ENCODE measurements around the gene SLC25A25.
"Not testable (repeated sequence)": the region's sequence is repeated elsewhere in the genome, so short reads cannot be mapped to it uniquely, and the experiment has no call there.

SLC25A25 gene

DNA sequence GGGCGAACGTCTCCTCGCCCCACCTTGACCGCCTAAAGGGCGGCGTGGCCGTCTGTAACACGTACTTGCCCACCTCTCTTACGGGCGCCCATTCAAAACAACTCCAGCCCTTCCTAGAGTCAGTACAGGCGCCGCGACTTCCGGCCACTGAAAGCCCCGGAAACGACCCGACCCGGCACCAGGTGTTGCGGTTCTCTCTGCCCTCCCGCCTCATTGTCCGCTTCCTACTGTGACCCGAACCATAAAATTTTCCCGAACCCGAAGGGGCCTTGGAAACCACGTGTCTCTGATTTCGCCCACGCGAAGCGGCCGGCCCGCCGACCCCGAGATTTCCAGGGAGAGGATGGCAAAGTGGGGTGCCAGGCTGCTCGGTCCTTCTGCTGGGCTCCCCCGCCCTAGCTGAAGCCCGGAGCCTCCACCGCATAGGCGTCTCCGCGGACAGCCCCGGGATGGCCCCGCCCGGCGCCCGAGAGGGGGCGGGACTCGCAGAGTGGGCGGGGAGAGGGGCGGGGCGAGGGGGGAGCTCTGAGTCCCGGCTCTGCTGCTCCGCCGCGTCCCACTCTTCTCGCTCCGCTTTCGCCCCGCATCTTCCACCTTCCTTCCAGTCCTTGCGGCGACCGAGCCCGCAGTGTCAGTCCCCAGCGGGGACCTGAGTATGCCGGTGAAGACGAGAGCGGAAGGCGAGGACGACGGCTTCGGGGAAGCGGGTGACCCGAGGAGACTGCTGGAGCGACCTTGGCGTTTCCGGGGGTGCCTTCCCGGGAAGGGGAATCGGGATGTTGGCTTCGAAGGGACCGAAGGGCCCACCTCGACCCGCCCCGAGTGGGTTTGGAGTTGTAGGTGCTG, 60.2 kb downstream of the SLC25A25 start:
- DNase-seq, result peak; percentile 91

DNA sequence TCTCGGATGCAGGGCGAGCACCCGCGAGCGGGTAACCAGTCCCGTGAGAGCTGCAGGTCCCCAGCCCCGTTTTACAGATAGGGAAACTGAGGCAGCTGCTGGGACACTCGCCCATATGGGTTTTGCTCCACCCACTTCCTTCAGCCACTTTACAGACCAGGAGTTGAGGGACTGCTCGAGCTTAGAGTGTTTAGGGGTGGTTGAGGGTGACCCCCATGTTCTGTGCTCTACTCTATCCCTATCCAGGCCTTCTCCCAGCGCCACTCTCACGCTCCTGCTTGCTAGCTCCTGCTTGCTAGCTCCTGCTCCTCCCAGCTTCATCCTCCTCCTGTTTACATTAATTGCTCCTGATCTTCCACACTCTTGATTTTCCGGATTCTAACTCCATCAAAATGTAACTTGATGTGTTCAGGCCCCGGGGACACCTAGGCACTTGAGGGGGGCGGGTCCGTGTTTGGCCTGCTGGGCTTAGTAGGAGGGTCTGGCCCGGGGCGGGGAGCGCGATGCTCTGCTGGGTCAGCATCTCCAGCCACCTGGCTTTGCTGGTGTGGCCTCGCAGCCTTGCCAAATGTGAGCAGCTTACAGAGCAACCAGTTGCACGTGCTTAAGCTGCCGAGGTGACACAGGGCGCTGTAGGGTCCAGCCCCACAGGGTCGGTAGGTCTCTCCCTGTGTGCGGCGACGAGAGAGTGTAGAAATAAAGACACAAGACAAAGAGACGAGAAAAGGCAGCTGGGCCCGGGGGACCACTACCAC, 61.0 kb downstream of the SLC25A25 start:
- DNase-seq, result peak; percentile 26

DNA sequence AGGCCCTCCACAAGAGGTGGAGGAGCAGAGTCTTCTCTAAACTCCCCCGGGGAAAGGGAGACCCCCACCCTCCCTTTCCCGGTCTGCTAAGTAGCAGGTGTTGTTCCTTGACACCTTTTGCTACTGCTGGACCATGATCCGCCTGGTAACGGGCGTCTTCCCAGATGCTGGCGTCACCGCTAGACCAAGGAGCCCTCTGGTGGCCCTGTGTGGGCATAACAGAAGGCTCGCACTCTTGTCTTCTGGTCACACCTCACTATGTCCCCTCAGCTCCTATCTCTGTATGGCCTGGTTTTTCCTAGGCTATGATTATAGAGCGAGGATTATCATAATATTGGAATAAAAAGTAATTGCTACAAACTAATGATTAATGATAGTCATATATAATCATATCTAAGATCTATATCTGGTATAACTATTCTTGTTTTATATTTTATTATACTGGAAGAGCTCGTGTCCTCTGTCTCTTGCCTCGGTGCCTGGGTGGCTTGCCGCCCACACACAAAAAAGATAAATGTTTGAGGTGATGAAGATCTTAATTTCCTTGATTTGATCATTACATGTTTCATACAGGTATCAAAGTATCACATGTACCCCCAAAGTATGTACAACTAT, 62.1 kb downstream of the SLC25A25 start:
- peak; percentile 12 for DNase-seq

DNA sequence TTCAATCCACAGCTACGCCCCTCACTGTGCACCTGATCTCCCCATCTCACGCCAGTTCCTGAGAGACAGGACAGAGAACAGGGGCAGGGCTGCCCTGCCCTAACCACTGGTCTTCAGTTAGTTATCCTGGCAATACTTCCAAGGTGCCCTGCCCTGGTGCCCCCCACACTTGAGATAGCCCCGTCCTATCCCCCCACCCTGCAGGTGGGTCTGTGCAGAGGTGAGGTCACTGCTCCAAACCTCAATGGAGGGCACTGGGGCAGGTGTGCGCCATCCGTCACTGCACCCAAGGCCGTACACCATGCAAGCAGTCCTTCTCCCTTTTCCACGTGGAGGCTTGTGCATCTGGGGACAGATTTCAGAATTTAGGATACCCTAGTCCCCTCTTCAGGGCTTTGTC, 62.6 kb downstream of the SLC25A25 start:
- DNase-seq, result peak; percentile 12

DNA sequence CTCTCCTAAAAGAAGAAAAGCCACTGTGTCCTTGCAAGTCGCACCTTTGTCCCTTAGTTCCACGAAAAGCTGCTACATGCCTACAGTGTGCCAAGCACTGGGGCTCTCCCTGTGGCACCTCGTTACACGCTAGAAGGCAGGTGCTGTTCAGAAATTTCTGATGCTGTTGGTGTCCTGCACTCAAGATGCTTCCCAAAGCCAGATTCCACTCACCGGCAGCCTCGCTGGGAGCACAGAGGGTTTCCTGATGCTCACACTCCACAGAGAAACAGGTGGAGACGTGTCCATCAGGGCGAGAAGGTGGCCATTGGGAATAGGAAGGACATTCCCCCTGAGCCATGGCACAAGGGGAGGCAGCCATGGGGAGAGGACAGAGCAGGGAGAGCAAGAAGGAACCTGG, 63.3 kb downstream of the SLC25A25 start:
- not testable (repeated sequence) for DNase-seq

DNA sequence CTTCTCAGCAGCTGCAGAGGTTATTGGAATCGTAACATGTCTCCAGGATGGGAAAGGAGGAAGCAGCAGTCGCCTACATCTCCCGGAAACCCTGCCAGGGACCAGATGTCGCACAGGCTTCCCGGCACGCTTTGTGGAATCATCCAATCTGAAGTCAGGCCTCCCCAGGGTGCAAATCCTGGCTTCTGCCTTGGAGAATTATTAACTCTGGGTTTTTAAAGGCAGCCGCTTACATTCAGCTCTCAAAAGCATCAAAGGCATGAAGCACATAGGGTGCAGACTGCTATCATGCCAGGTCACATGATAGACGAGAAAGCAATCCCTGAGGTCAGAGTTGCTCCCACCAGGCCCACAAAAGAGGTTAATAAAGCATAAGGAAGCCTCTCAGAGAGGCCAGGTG, 64.1 kb downstream of the SLC25A25 start:
- DNase-seq, result peak; percentile 74

DNA sequence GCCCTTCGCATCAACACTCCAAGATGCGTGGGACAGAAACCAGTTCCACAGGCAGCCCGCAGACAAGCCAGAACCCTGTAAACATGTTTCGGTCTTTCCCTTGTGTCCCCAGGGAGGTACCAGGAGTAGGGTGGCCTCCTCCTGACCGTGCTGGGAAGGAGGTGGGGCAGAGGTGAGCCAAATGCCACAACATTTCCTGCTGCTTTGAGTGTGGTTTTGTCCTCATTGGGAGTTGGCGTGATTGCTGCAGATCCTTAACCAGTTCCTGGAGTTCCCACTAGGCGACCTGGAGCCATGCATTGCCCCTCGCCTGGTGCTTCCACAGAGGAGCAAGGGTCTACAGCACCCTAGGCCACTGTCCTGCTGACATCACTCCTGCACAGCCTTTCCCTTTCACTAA, 67.5 kb downstream of the SLC25A25 start:
- DNase-seq, result peak; percentile 14

DNA sequence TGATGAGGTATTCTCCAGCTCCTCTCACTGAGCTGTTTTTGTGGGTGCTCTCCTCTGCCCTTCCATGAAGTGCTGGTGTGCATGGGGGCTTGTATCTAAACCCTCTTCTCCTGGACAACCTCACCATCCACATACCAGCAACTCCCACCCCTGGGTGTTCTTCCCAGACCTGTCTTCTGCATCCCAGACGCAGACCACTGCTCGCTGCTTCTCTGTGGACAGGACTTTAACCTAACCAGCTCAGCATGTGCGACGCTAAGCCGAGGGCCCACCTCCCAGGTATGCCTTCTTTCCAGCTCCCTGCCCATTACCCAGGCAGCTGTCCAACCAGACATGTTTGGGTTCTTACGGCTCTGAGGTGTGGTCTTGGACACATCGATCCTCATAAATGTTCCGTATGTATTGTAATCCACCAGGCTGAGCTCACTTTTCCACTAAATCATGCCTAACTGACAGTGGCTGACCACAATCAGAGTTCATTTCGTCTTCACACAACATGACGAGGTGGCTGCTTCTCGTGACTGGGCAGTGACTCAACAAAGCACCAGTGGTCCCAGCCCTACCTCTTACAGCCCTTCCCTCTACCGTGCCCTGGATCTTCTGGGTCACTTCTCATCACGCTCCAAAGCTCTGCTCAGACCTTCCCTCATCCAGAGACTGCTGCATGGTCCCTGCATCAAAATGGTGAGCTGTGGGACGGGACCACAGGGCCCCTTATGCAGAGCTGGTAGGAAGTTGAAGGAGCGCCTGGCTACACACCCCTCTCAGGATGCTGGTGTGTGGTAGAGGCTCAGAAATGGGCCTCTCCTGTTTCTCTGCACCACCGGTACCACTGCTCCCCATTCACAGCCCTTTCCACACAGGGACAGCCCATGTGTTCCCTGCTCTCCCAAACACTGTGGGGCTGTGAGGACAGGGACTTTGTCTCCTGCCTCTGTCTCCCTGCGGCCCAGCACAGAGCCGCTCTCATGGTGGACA, 69.1 kb downstream of the SLC25A25 start:
- peak; percentile 8 for DNase-seq

DNA sequence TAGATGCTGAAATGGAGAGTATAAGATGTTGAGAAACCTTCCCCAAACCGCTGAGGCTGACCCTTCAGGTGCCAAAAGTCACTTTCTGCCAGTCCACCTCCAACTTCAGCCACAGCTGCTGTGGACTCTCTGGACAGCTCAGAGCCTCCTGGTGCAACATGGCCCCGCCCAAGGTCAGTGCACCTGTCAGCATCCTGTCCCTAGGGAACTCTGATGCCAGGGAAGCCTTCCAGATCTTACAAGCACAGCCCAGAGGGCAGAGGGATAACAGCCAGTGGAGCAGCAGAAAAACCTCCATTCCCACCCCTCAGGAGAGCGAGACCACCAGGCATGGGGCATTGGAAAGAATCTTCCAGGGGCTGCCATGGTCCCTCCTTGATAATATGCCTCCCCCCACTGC, 70.0 kb downstream of the SLC25A25 start:
- no peak for DNase-seq

DNA sequence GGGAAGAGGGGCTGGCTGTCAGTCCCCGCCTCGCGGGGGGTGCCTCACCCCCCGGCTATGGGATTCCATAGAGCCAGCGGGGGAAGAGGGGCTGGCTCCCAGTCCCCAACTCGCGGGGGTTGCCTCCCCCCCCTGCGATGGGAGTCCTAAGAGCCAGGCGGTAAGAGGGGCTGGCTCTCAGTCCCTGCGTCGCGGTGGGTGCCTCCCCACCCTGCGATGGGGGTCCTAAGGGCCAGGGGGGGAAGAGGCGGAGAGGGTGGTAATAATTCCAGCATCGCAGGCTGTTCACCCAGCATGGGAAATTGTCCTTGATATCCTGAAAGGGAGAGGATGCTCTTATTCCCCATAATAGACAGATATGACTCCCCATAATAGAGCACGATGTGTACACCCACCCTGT, 71.6 kb downstream of the SLC25A25 start:
- no peak for DNase-seq

DNA sequence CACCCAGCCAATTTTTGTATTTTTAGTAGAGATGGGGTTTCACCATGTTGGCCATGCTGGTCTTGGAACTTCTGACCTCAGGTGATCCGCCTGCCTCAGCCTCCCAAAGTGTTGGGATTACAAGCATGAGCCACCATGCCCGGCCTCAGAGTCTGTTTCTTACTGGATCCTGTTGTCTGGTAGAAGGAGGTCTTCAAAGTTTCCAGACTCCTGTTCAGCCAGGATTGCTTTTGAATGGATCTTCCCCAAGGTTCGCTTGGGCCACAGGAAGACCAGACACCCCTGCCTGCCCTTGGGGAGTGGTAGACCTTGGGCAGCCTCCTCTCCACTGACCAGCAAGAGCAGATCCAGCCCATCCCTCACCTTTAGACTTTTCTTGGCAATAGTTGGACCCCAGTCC, 73.6 kb downstream of the SLC25A25 start:
- DNase-seq, result no peak

DNA sequence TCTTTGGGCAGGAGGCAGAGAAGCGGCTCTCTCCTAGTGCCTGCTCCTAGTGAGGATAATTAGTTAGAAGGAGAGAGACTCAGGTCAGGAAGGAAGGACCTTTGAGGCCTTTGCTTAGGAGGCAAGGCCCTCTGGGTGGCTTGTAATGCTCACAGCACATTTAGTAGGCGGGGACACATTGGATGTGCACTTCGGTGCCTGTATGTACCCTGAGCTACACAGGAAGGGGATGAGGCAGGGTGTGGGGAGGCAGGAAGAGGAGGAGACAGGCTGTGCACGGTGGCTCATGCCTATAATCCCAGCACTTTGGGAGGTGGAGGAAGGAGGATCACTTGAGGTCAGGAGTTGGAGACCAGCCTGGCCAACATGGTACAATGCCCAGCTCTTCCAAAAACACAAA, 74.0 kb downstream of the SLC25A25 start:
- peak; percentile 17 for DNase-seq

DNA sequence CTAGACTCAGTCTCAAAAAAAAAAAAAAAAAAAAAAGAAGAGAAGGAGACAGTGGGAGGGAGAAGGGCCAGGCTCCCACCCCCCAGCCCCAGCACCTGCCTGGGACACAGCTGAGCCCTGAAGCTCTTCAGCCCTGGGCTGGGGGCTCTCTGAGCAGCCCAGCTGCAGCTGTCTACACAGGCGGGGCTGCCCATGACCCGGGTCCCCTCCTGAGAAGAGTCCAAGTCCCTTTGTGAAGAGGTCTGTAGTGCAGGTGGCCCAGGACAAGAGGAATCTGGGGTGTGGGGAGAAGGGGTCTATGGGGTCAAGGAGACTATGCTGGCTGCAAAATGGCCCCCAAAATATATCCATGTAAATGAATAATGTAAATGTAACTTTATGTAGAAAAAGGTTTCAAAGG, 74.6 kb downstream of the SLC25A25 start:
- peak; percentile 19 for DNase-seq

DNA sequence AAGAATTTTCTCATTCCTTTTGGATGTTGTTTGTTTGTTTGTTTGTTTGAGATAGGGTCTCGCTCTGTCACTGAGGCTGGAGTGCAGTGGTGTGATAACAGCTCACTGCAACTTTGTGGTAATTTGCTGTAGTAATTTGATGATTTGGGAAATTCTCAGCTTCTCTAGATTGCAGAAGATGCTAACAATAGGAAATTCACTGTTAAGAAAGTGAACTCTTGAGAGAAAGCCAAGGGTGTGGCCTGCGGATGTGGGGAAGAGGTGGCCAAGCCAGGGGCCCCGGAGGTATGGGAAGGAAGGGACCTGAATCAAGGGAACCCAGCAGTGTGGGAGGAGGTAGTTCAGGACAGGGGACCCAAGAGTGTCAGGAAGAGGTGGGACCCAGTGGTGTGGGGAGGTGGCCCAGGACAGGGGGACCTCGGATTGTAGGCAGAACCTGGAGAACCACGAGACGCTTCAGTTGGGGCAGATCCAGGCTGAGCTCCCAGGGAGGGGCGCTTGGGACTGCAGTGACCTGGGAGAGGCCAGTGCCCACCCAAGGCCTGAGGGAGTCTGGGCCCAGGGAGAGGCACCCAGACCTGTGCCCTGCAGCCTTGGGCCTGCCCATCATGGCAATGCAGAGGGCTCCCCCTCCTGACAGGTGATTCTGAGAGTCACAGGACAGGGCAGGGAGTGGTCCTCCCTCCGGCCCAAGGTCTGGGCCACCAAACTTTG, 75.7 kb downstream of the SLC25A25 start:
- DNase-seq, result peak; percentile 7

DNA sequence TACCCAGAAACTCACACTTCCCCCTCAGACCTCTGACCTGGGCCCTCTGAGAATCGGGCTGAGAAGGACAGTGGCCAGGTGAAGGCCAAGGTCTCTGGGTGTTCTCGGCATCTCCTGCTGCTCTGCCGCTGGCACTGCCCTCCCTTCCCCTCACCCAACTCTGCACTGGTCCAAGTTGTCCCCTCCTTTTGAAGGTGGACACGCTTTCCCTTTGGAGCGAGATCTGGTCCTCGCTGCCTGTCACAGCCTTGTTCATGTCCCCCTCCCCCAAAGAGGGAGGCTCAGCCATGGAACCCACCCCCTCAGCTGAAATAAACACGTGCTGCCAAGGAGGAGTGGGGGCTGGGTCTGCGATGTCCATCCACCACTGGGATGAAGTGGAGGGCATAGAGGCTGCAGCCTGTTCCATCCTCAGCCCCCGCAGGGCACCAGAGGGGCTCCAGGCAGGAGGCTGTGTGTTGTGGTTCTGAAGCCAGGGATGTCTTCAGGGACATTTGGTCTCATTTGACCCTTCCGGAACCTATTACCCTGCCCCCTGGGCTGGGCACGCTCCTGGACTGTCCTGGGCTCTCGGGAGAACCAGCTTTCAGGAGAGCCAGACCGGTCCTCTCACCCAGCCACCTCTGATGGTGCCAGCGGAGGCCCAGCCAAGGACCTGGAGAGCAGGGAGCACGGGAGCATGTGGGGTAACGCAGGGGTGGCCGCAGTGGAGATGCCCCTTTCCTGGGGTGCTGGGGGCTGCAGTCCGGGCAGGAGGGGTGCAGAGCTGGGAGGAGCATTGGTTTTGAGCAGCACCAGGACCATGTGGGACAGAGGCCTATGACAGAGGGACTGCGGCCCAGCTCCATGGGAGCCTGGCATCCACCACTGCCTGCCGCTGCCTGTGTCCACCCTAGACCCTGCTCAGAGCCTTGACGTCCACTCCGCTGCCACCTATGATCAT, 76.5 kb downstream of the SLC25A25 start:
- DNase-seq, result peak; percentile 40

DNA sequence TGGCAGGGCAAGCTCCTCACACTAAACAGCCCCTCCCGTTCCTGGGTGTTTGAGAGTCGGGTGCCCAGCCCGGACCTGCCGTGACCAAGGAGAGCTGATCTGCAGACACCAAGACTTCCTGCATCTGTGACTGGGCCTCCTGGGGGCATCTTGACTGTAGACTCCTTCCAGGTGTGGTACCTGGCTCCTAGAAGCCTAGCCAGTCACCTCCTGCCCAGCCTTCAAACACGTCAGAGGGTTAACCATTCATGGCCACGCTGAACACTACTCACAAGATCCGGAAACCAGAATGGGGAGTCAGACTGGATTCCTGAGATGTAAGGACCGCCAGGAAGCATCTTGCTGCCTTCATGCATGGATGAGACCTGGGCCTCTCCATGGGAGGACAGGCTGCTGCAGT, 77.5 kb downstream of the SLC25A25 start:
- DNase-seq, result peak; percentile 25

DNA sequence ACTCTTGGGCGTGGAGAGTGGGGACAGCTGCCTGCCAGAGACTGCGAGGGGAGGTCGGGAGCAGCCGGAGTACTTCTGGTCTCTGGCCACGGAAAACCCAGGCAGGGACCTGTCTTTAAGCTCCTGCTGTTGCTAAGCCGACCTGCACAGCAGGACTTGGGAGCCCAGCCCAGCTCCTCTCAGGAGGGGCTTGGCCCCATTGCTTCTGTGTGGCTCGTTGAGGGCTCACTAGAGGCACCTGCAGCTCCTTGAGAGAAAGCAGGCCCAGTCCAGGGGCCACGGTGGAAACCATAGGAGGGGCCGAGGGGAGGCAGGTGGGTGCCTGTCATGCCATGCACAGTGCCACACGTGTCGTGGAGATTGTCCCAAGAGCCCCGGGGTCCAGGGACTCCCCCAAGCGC, 77.9 kb downstream of the SLC25A25 start:
- DNase-seq, result no peak

DNA sequence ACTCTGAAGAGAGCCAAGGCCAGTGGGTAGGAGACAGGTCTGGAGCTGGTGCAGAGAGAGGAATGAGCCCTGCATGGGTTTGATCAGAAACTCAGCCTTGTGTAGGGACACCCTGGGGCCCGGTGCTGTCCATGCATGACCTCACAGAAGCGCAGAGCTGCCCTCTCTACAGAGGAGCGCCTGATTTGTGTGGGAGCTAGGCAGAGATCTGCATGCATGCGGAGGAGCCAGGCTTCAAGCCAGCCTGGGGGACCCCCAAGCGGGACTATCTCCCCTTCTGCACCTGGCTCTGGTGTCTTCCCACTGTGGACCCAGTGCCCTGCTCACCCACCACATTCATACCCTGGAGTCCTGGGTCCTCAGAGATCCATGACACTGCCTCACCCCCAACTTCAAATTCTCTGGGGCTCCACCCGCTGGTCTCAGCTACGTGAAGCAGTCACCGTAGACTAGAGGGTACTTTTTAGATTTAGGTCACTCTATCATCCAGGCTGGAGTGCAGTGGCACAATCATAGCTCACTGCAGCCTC, 78.6 kb downstream of the SLC25A25 start:
- DNase-seq, result peak; percentile 9

DNA sequence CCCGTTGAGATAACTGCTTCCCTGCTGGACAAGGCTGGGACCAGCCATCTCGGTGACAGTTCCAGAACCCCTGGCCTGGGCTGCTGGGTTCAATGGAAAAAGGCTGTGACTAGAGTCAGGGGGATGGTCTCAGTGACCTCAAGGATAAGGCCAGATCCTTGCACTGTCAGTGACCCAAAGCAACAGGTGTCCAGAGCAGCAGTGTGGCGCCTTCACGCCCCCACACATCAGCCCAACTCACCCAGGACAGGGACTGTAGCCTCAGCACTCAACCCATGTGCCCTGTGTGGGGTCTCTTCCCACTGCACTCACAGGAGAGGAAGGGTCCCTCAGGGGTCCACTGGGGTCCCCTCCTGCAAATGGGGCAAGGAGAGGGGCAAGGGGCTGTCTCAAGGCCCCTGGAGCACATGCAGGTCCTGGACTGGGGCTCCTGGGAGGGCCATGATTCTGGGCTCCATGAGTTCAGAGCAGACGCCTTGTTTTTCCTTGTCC, 80.5 kb downstream of the SLC25A25 start:
- DNase-seq, result no peak

Measured in left hindlimb (tissue), 1 donor.